ENCODE results near the gene SHROOM3. TPM values are rescaled to one million over a fixed set of nuclear protein-coding genes. Genes with fewer than 3 reads are reported as not detected.

Gene SHROOM3
- total RNA-seq, 1 experiment from 2014 or later: 27.6 TPM

GRCh38 chr4:76787898-76788297, 352.9 kb downstream of the SHROOM3 start:
- H2AK5ac ChIP-seq (ENCODE audit: insufficient read length, low read length): no peak overlapping the region
- H3K4me1 ChIP-seq (ENCODE audit: insufficient read depth, low read length): no peaks in the 10 kb centered on the region; the same call in 1 of the 2 replicates

More at GRCh38 chr4:76787898-76788297, 352.9 kb downstream of the SHROOM3 start:
- H3K56ac ChIP-seq (ENCODE audit: insufficient read length, low read depth, low read length): no peak overlapping the region
- no peak overlapping the region for H3K18ac ChIP-seq (ENCODE audit: insufficient read length, low read depth, low read length)
- H3T11ph ChIP-seq (ENCODE audit: low read length): no peak overlapping the region
- H3K4me3 Mint-ChIP-seq: no peak overlapping the region
- no peak overlapping the region for H3K27ac ChIP-seq (ENCODE audit: insufficient read length, low read depth, low read length)
- H3K79me1 ChIP-seq (ENCODE audit: insufficient read depth, low read depth, low read length, poor library complexity, severe bottlenecking): no peaks in the 10 kb centered on the region
- no peak overlapping the region for H2BK15ac ChIP-seq (ENCODE audit: low read depth, low read length)
- peaks cover 3 to 26% (median 18%) of the 10 kb centered on the region in 3 experiments; a peak in 6 of 7 replicates for H3K36me3 Mint-ChIP-seq (ENCODE audit: insufficient read depth in 1 of 3, low read depth in 3 of 3)
- no peaks in the 10 kb centered on the region for H4K20me1 ChIP-seq (ENCODE audit: control insufficient read depth, insufficient read depth, insufficient read length)
- H2BK120ac ChIP-seq (ENCODE audit: low read depth, low read length, poor library complexity, severe bottlenecking): no peak overlapping the region
- H3K9ac ChIP-seq (ENCODE audit: extremely low read depth, insufficient read length, low read length): no peak overlapping the region
- TF ChIP-seq, protein P1, sequence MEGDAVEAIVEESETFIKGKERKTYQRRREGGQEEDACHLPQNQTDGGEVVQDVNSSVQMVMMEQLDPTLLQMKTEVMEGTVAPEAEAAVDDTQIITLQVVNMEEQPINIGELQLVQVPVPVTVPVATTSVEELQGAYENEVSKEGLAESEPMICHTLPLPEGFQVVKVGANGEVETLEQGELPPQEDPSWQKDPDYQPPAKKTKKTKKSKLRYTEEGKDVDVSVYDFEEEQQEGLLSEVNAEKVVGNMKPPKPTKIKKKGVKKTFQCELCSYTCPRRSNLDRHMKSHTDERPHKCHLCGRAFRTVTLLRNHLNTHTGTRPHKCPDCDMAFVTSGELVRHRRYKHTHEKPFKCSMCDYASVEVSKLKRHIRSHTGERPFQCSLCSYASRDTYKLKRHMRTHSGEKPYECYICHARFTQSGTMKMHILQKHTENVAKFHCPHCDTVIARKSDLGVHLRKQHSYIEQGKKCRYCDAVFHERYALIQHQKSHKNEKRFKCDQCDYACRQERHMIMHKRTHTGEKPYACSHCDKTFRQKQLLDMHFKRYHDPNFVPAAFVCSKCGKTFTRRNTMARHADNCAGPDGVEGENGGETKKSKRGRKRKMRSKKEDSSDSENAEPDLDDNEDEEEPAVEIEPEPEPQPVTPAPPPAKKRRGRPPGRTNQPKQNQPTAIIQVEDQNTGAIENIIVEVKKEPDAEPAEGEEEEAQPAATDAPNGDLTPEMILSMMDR (conservative IDR thresholded peaks at IDR 0.05): no peak
- DNase-seq: no peak
- H3K9me3 Mint-ChIP-seq: peaks cover 4 to 10% of the 10 kb centered on the region in 2 experiments; a peak in 2 of 5 replicates
- no peak overlapping the region for H3K14ac ChIP-seq (ENCODE audit: insufficient read depth, low read length)
- no peaks in the 10 kb centered on the region for H3K79me2 ChIP-seq (ENCODE audit: insufficient read depth, low read length)
- no peak overlapping the region for H4K91ac ChIP-seq (ENCODE audit: insufficient read length, low read depth, low read length)
- H2BK20ac ChIP-seq (ENCODE audit: low read depth, low read length, poor library complexity, severe bottlenecking): no peak overlapping the region
- WGBS (ENCODE audit: extremely low coverage, insufficient read length, low lambda C conversion rate): no CpG with 5 or more reads among the region's 1 CpG
- no peak overlapping the region for H4K8ac ChIP-seq (replicated peaks; ENCODE audit: insufficient read length, low read depth, low read length)
- H3K9me3 ChIP-seq (ENCODE audit: control insufficient read depth, low read depth, low read length): no peaks in the 10 kb centered on the region
- H3K23ac ChIP-seq (ENCODE audit: insufficient read length, low read depth, low read length): no peak overlapping the region
- H2BK12ac ChIP-seq (ENCODE audit: insufficient read length, low read depth, low read length): no peak overlapping the region
- H2AFZ ChIP-seq (ENCODE audit: low read length): no peak overlapping the region
- no peaks in the 10 kb centered on the region for H3K27me3 ChIP-seq (ENCODE audit: insufficient read depth, low read length)
- no peaks in the 10 kb centered on the region; the same call in 1 of the 2 replicates for H3K27me3 Mint-ChIP-seq (ENCODE audit: low read depth)
- no peak overlapping the region for H3K27ac Mint-ChIP-seq
- no peak overlapping the region for H4K5ac ChIP-seq (ENCODE audit: insufficient read length, low read depth, low read length)
- no peak overlapping the region for H2BK5ac ChIP-seq (ENCODE audit: insufficient read length, low read length)
- no peak overlapping the region for H3K4ac ChIP-seq (ENCODE audit: low read depth, low read length)
- peaks cover 5 to 8% of the 10 kb centered on the region in 2 experiments for H3K4me1 Mint-ChIP-seq
- no peak overlapping the region for H3K4me2 ChIP-seq (ENCODE audit: insufficient read depth, insufficient read length, low read length)
- no peaks in the 10 kb centered on the region for H3K23me2 ChIP-seq (ENCODE audit: insufficient read length, low read depth, low read length, poor library complexity, severe bottlenecking)
